ENCODE data around the gene EN1. TPM values are rescaled to one million over a fixed set of nuclear protein-coding genes. Genes with fewer than 3 reads are reported as not detected.

EN1 gene
- total RNA-seq, 1 experiment from 2014 or later, result not detected

DNA sequence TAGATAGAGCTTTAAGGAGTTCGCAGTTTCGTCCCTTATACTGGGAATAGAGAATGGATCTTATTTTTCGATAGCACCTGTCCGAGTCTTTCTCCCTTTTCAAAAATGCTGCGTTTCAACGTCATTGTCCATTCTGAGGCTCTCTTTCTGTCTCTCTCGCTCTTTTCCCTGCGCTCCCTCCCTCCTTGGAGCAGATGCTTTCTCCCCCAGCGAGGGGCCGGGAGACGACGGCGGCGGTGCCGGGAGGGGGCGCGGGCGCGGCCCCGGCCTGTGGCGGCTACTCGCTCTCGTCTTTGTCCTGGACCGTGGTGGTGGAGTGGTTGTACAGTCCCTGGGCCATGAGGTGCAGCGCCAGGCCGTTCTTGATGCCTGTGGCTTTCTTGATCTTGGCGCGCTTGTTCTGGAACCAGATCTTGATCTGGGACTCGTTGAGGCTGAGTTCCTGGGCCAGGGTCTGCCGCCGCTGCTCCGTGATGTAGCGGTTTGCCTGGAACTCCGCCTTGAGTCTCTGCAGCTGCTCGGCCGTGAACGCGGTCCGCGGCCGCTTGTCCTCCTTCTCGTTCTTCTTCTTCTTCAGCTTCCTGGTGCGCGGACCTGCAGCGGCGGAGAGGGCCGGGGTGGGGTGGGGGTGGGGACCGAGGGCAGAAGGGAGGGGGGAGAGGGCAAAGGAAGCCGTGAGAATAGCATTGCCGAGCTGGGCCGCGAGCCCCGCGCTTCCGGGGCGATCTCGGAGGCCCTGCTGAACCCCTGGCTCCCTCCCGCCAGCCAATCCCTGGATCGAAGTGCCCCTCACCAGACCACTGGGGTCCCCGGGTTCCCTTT is 4.6 kb downstream of the EN1 start:
- Histone ChIP-seq H3K4me2 (no peak overlapping the region), H3K27ac (no peak overlapping the region), H4K20me1 (ENCODE audit: insufficient read depth) (no peaks in the 10 kb centered on the region), H3K9me3 (ENCODE audit: insufficient read depth, low read depth) (no peaks in the 10 kb centered on the region; the same call in 1 of the 2 replicates), H3K4me1 (replicated peaks; ENCODE audit: insufficient read depth) (no peaks in the 10 kb centered on the region), H3K27me3 (ENCODE audit: insufficient read depth, low read depth) (peaks cover 76% of the 10 kb centered on the region), H3K79me2 (ENCODE audit: low read depth) (no peaks in the 10 kb centered on the region), H3K4me3 (no peak overlapping the region), H3K9me2 (ENCODE audit: insufficient read depth) (no peaks in the 10 kb centered on the region), H2AFZ (no peak overlapping the region), H3F3A (ENCODE audit: insufficient read depth, low read depth) (no peaks in the 10 kb centered on the region), H3K36me3 (ENCODE audit: low read depth) (no peaks in the 10 kb centered on the region)
- intact Hi-C loops (cut with micrococcal nuclease; ENCODE audit: unreplicated experiment), result no loop called here
- DNase-seq, result no peak
- no peak for TF ChIP-seq EZH2 (IDR thresholded peaks at IDR 0.05; ENCODE audit: low read depth)
- TF ChIP-seq, protein P1, sequence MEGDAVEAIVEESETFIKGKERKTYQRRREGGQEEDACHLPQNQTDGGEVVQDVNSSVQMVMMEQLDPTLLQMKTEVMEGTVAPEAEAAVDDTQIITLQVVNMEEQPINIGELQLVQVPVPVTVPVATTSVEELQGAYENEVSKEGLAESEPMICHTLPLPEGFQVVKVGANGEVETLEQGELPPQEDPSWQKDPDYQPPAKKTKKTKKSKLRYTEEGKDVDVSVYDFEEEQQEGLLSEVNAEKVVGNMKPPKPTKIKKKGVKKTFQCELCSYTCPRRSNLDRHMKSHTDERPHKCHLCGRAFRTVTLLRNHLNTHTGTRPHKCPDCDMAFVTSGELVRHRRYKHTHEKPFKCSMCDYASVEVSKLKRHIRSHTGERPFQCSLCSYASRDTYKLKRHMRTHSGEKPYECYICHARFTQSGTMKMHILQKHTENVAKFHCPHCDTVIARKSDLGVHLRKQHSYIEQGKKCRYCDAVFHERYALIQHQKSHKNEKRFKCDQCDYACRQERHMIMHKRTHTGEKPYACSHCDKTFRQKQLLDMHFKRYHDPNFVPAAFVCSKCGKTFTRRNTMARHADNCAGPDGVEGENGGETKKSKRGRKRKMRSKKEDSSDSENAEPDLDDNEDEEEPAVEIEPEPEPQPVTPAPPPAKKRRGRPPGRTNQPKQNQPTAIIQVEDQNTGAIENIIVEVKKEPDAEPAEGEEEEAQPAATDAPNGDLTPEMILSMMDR (conservative IDR thresholded peaks at IDR 0.05), result no peak
- POLR2A ChIA-PET (ENCODE audit: unreplicated experiment), result no interaction called here
- no TSS peak for BruUV-seq (replicated peaks)
- CTCF ChIA-PET, result no interaction called here

DNA sequence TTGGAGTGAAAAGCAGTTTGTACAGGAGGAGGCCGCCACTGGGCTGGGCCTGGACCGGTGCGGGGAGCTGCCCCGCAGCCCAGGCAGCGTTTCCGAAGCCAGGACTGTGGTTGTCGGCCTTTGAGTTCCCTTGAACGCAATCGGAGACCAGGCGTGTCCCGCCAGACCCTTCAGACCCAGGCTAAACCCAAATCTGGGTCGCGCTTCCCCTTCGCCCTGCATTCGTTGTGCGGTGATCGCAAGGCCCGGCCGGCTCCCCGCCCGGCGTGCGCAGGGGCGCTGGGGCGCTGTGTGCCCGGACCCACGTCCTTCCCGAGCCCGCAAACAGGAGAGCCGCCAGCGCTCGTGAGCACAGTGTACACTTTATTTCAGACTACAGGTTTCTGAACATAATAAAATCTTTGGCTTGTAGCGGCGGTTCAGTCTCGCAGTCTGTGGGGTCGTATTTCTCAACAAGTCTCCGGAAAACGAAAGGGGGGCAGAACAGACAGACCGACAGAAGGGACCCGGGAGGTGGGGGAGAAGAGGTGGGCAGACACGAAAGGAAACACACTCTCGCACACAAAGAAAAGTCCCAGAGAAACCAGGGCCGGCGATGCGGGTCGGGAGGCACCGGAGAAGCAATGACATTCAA is 5.5 kb downstream of the EN1 start:
- Histone ChIP-seq H3K27me3 (ENCODE audit: insufficient read depth, low read depth) (peaks cover 82% of the 10 kb centered on the region), H3K27ac (no peak overlapping the region)
- no TSS peak for BruUV-seq (replicated peaks)

DNA sequence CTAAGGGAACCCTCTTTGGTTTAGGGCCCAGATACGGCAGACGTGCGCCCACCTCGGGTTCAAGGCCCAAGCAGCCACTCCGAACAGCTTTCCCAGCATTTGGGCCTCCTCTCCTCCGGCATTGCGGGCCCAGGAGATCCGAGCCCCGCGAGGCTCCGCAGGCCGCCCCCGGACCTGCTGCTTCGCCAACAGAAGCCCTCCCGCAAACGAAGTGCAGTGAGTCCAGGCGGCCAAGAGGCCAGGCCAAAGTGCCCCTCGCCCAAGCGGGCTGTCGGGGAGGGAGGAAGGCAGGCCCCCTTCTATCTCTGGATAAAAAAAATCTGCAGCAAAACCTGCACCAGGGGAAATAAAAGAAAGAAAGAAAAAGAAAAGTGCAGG is 6.0 kb downstream of the EN1 start:
- Histone ChIP-seq H3K4me3 (no peak overlapping the region), H3K9me2 (ENCODE audit: insufficient read depth) (no peaks in the 10 kb centered on the region), H3F3A (ENCODE audit: insufficient read depth, low read depth) (no peaks in the 10 kb centered on the region), H3K27me3 (ENCODE audit: insufficient read depth, low read depth) (peaks cover 87% of the 10 kb centered on the region), H2AFZ (no peak overlapping the region), H3K36me3 (ENCODE audit: low read depth) (no peaks in the 10 kb centered on the region), H3K79me2 (ENCODE audit: low read depth) (no peaks in the 10 kb centered on the region), H3K4me2 (no peak overlapping the region), H3K4me1 (replicated peaks; ENCODE audit: insufficient read depth) (no peaks in the 10 kb centered on the region), H4K20me1 (ENCODE audit: insufficient read depth) (no peaks in the 10 kb centered on the region), H3K27ac (no peak overlapping the region), H3K9me3 (ENCODE audit: insufficient read depth, low read depth) (no peaks in the 10 kb centered on the region)
- intact Hi-C loops (cut with micrococcal nuclease; ENCODE audit: unreplicated experiment), result no loop called here
- no peak for DNase-seq
- TF ChIP-seq, protein P1 (conservative IDR thresholded peaks at IDR 0.05), result no peak
- no peak for TF ChIP-seq EZH2 (IDR thresholded peaks at IDR 0.05; ENCODE audit: low read depth)
- POLR2A ChIA-PET (ENCODE audit: unreplicated experiment), result no interaction called here
- CTCF ChIA-PET, result no interaction called here
- BruUV-seq (replicated peaks), result no TSS peak

More for the DNA sequence above, 5.5 kb downstream of the EN1 start:
- DNase-seq, result no peak
- H3K9me3 ChIP-seq (ENCODE audit: insufficient read depth, low read depth), result no peaks in the 10 kb centered on the region
- H3K4me2 ChIP-seq, result no peak overlapping the region
- intact Hi-C loops (cut with micrococcal nuclease; ENCODE audit: unreplicated experiment), result no loop called here
- no peaks in the 10 kb centered on the region for H3K79me2 ChIP-seq (ENCODE audit: low read depth)
- ChIA-PET POLR2A (ENCODE audit: unreplicated experiment) (no interaction called here), CTCF (no interaction called here)
- TF ChIP-seq EZH2 (IDR thresholded peaks at IDR 0.05; ENCODE audit: low read depth), result no peak
- TF ChIP-seq, protein P1 (conservative IDR thresholded peaks at IDR 0.05), result no peak
- no peaks in the 10 kb centered on the region for H3F3A ChIP-seq (ENCODE audit: insufficient read depth, low read depth)
- H3K36me3 ChIP-seq (ENCODE audit: low read depth), result no peaks in the 10 kb centered on the region
- H3K4me1 ChIP-seq (replicated peaks; ENCODE audit: insufficient read depth), result no peaks in the 10 kb centered on the region
- H3K4me3 ChIP-seq, result no peak overlapping the region
- no peaks in the 10 kb centered on the region for H3K9me2 ChIP-seq (ENCODE audit: insufficient read depth)
- H2AFZ ChIP-seq, result no peak overlapping the region
- no peaks in the 10 kb centered on the region for H4K20me1 ChIP-seq (ENCODE audit: insufficient read depth)

Data from PC-9 (cell line).